Measurements from ENCODE around the gene STT3B.

STT3B gene

DNA sequence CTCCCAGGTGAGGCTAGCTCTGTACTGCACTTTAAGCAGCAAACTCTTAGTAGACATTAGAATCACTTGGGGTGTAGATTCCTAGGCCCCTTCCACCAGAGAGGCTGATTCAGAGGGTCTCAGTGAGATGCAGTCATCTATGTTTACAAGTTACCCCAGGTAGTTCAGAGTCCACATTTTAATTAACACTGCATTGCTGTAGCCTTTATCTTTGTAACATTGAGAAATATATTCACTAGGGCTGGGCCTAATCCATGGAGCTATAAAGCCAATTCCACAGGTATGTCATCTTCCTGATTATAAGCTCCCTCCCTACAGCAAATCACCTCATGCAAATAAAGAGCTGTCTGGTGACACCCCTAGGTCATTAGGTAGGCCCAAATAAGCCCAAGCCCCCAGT, 39.6 kb upstream of the STT3B start:
- no peak for TF ChIP-seq SUZ12 (IDR thresholded peaks at IDR 0.05; ENCODE audit: extremely low read depth, insufficient read depth, insufficient read length)
- no peak for TF ChIP-seq ZNF274 (IDR thresholded peaks at IDR 0.05; ENCODE audit: low read depth, low read length)
- no peak for TF ChIP-seq YY1 (IDR thresholded peaks at IDR 0.05; ENCODE audit: insufficient read depth, insufficient read length)
- H3K27me3 ChIP-seq (ENCODE audit: insufficient read depth, insufficient read length) = no peaks in the 10 kb centered on the region
- no peaks in the 10 kb centered on the region for H3K4me1 ChIP-seq (ENCODE audit: insufficient read depth, insufficient read length)
- H3K9ac ChIP-seq (ENCODE audit: insufficient read length, low read depth) = no peak overlapping the region
- DNase-seq (ENCODE audit: low read depth, low spot score) = no peak
- no peak overlapping the region for H3K4me3 ChIP-seq (ENCODE audit: insufficient read length, low read depth)
- H3K9me3 ChIP-seq (ENCODE audit: insufficient read depth, low read length) = peaks cover 14% of the 10 kb centered on the region
- H3K36me3 ChIP-seq (ENCODE audit: insufficient read depth, insufficient read length, low read length) = no peaks in the 10 kb centered on the region

DNA sequence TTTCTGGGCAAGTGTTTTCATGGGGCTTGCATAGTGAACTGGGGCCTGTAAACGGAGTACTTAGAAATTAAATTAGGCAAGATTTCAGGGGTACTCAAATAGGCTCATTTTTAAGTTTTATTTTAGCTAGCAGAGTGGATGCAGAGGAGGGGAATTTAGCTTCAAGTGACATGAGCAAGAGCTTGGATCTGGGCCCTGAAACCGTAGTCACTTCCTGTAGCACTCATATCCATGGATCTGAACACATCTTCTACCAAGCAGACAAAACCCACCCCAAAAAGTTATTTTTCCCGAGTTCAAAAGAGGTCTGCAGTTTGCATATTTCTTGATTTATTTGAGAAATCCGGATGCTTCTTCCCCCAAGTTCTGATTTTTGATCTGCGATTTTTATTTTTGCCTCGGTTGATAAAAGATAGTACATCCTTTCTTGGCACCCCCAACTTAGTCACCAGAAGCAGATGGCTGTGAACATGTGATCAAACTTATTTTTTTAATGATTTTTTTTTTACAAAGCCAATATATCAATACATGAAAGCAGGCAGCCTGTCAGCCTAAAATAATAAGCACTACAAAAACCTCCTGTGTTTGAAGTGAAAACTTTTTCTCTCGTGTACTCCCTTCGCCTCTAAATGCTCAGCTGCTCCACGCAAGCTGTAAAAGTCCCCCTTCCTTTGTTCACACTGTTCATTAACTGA, 36.6 kb upstream of the STT3B start:
- H3K27me3 ChIP-seq (ENCODE audit: insufficient read depth, insufficient read length) = no peaks in the 10 kb centered on the region
- H3K4me1 ChIP-seq (ENCODE audit: insufficient read depth, insufficient read length) = no peaks in the 10 kb centered on the region
- no peak overlapping the region for H3K9ac ChIP-seq (ENCODE audit: insufficient read length, low read depth)
- H3K36me3 ChIP-seq (ENCODE audit: insufficient read depth, insufficient read length, low read length) = no peaks in the 10 kb centered on the region
- peaks cover 4% of the 10 kb centered on the region; the same call in 1 of the 2 replicates for H3K9me3 ChIP-seq (ENCODE audit: insufficient read depth, low read length)
- DNase-seq (ENCODE audit: low read depth, low spot score) = no peak
- no peak for TF ChIP-seq YY1 (IDR thresholded peaks at IDR 0.05; ENCODE audit: insufficient read depth, insufficient read length)
- no peak for TF ChIP-seq SUZ12 (IDR thresholded peaks at IDR 0.05; ENCODE audit: extremely low read depth, insufficient read depth, insufficient read length)
- TF ChIP-seq ZNF274 (IDR thresholded peaks at IDR 0.05; ENCODE audit: low read depth, low read length) = no peak
- no peak overlapping the region for H3K4me3 ChIP-seq (ENCODE audit: insufficient read length, low read depth)

DNA sequence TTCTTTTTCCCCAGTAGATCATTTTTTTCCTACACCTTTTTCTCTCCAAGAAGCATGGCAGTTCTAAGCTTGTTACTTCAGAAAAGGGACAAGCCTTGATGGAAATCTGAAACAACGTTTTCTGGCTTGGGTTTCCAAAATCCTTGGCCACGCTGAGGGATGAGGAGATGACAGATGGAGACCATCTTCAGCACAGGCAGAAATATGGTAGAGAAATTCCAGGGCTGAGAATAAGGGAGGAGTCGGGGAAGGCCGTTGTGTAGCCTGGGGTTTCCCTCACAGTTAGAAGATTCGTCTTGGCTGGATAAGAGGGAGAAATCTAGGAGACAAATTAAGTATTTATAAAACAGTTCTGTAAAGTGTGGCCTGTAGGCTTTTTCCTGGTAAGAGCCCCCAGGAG, 33.9 kb upstream of the STT3B start:
- no peak for DNase-seq (ENCODE audit: low read depth, low spot score)
- H3K4me1 ChIP-seq (ENCODE audit: insufficient read depth, insufficient read length) = no peaks in the 10 kb centered on the region
- H3K36me3 ChIP-seq (ENCODE audit: insufficient read depth, insufficient read length, low read length) = no peaks in the 10 kb centered on the region
- no peak overlapping the region for H3K9ac ChIP-seq (ENCODE audit: insufficient read length, low read depth)
- TF ChIP-seq ZNF274 (IDR thresholded peaks at IDR 0.05; ENCODE audit: low read depth, low read length) (no peak), SUZ12 (IDR thresholded peaks at IDR 0.05; ENCODE audit: extremely low read depth, insufficient read depth, insufficient read length) (no peak)
- no peak overlapping the region for H3K4me3 ChIP-seq (ENCODE audit: insufficient read length, low read depth)
- H3K27me3 ChIP-seq (ENCODE audit: insufficient read depth, insufficient read length) = no peaks in the 10 kb centered on the region
- no peaks in the 10 kb centered on the region for H3K9me3 ChIP-seq (ENCODE audit: insufficient read depth, low read length)

DNA sequence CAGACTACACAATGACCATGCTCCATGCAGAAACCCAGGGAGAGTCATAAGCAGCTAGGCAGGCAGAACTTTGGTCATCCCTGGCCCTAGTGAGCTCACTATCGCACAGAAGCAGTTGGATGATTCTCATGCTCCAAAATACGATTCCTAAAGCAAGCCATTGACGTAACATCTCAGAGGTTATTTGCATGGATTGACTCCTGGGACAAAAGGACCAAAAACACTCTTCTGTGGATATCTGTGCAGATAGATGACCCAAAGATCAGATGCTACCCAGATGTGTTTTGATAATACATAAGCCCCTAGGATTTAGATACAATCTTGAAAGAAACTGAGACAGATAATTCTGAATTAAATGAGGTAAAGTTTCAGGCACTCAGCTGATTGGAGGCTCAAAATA, 33.4 kb upstream of the STT3B start:
- H3K9ac ChIP-seq (ENCODE audit: insufficient read length, low read depth) = no peak overlapping the region
- no peaks in the 10 kb centered on the region for H3K9me3 ChIP-seq (ENCODE audit: insufficient read depth, low read length)
- TF ChIP-seq ZNF274 (IDR thresholded peaks at IDR 0.05; ENCODE audit: low read depth, low read length) (no peak), YY1 (IDR thresholded peaks at IDR 0.05; ENCODE audit: insufficient read depth, insufficient read length) (no peak), SUZ12 (IDR thresholded peaks at IDR 0.05; ENCODE audit: extremely low read depth, insufficient read depth, insufficient read length) (no peak)
- H3K27me3 ChIP-seq (ENCODE audit: insufficient read depth, insufficient read length) = no peaks in the 10 kb centered on the region
- H3K4me3 ChIP-seq (ENCODE audit: insufficient read length, low read depth) = no peak overlapping the region
- H3K36me3 ChIP-seq (ENCODE audit: insufficient read depth, insufficient read length, low read length) = no peaks in the 10 kb centered on the region
- no peaks in the 10 kb centered on the region for H3K4me1 ChIP-seq (ENCODE audit: insufficient read depth, insufficient read length)
- no peak for DNase-seq (ENCODE audit: low read depth, low spot score)

DNA sequence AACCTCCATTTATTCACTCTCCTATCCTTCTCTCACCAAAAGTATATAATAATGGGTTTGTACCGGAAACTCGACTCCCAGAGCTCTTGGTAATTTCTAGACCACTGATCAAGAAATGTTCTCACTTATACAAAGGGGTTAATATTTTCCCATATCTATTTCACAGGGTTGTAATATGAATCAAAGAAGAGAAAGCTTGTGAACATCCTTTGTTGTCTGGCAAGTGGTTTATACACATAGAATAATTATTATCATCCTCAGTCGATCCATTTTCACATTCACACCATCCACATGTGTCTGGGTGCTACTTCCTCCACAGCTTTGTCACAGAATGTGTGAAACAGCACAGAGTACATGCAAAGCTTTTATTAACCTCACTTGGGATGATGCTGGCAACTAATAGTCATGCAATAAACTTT, 29.9 kb upstream of the STT3B start:
- no peak for DNase-seq (ENCODE audit: low read depth, low spot score)
- H3K4me3 ChIP-seq (ENCODE audit: insufficient read length, low read depth) = no peak overlapping the region
- no peaks in the 10 kb centered on the region for H3K9me3 ChIP-seq (ENCODE audit: insufficient read depth, low read length)
- no peak for TF ChIP-seq YY1 (IDR thresholded peaks at IDR 0.05; ENCODE audit: insufficient read depth, insufficient read length)
- TF ChIP-seq ZNF274 (IDR thresholded peaks at IDR 0.05; ENCODE audit: low read depth, low read length) = no peak
- TF ChIP-seq SUZ12 (IDR thresholded peaks at IDR 0.05; ENCODE audit: extremely low read depth, insufficient read depth, insufficient read length) = no peak
- no peaks in the 10 kb centered on the region for H3K36me3 ChIP-seq (ENCODE audit: insufficient read depth, insufficient read length, low read length)
- no peak overlapping the region for H3K9ac ChIP-seq (ENCODE audit: insufficient read length, low read depth)
- H3K27me3 ChIP-seq (ENCODE audit: insufficient read depth, insufficient read length) = no peaks in the 10 kb centered on the region
- no peaks in the 10 kb centered on the region for H3K4me1 ChIP-seq (ENCODE audit: insufficient read depth, insufficient read length)

DNA sequence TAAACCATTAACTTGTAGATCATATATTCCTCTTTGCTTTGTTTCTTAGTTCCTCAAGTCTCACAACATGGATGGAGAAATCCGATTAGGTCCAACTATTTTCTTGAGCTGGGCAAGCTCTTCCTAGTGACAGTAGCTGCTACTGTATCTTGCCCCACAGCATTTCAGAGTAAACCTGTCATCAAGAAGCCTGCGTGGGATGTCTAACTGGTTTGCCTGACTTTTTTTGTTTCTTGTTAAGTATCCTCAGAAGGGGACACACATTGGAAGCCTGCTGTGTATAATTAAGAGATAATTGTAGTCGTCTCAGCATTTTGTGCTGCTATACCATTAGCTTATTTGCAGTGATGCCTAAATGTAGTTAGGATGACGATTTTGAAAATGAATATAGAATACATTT, 29.3 kb upstream of the STT3B start:
- Histone ChIP-seq H3K27me3 (ENCODE audit: insufficient read depth, insufficient read length) (no peaks in the 10 kb centered on the region), H3K36me3 (ENCODE audit: insufficient read depth, insufficient read length, low read length) (no peaks in the 10 kb centered on the region), H3K4me3 (ENCODE audit: insufficient read length, low read depth) (no peak overlapping the region), H3K4me1 (ENCODE audit: insufficient read depth, insufficient read length) (no peaks in the 10 kb centered on the region), H3K9ac (ENCODE audit: insufficient read length, low read depth) (no peak overlapping the region), H3K9me3 (ENCODE audit: insufficient read depth, low read length) (no peaks in the 10 kb centered on the region)
- DNase-seq (ENCODE audit: low read depth, low spot score) = no peak
- TF ChIP-seq YY1 (IDR thresholded peaks at IDR 0.05; ENCODE audit: insufficient read depth, insufficient read length) (no peak), ZNF274 (IDR thresholded peaks at IDR 0.05; ENCODE audit: low read depth, low read length) (no peak), SUZ12 (IDR thresholded peaks at IDR 0.05; ENCODE audit: extremely low read depth, insufficient read depth, insufficient read length) (no peak)

DNA sequence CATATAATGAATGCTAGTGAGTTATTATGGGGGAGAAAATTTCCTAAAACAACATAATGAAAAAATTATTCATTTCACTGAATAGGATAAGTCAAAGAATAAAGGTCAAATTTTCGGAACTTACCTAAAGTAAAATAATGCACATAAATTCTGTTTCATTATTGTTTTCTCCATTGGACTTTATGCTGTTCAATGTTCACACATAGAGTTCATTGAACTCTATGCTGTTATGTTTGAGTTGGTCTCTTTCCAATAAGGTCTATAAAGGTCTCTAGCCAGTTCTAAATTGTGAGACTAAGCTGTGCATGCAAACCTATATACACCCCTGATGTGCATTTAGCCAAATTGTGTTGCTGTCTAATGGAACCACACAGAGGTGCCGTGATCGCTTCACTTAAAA, 28.5 kb upstream of the STT3B start:
- Histone ChIP-seq H3K27me3 (ENCODE audit: insufficient read depth, insufficient read length) (no peaks in the 10 kb centered on the region), H3K9me3 (ENCODE audit: insufficient read depth, low read length) (no peaks in the 10 kb centered on the region), H3K4me3 (ENCODE audit: insufficient read length, low read depth) (no peak overlapping the region), H3K4me1 (ENCODE audit: insufficient read depth, insufficient read length) (no peaks in the 10 kb centered on the region), H3K36me3 (ENCODE audit: insufficient read depth, insufficient read length, low read length) (no peaks in the 10 kb centered on the region), H3K9ac (ENCODE audit: insufficient read length, low read depth) (no peak overlapping the region)
- DNase-seq (ENCODE audit: low read depth, low spot score) = no peak
- no peak for TF ChIP-seq YY1 (IDR thresholded peaks at IDR 0.05; ENCODE audit: insufficient read depth, insufficient read length)
- no peak for TF ChIP-seq ZNF274 (IDR thresholded peaks at IDR 0.05; ENCODE audit: low read depth, low read length)
- TF ChIP-seq SUZ12 (IDR thresholded peaks at IDR 0.05; ENCODE audit: extremely low read depth, insufficient read depth, insufficient read length) = no peak

All from NT2/D1 (cell line).